ENCODE measurements around the gene ARHGAP24. TPM values are rescaled to one million over a fixed set of nuclear protein-coding genes. Genes with fewer than 3 reads are reported as not detected.

The ARHGAP24 gene
- total and polyA plus RNA-seq, 2 donors (not counting 1 experiment from before 2014, with no cell fraction given) = 48.4 to 141 TPM

DNA sequence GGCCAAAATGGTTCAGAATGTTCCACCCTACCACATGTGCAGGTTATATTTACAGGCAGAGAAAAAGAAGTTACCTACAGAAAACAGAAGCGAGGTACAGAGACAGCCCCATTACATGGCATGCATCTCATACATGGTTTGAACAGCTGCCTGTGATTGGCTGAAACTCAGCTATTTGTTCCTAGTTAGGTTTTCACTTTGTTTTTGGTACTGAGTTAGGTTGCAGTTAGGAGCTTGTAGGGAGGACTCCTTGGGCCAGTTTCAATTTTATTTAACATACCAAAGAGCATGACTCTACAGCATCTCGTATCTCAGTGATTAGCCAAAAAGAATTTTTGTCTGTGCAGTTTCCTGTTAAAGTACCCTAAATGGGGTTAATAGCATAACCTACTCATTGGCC is 492.9 kb downstream of the ARHGAP24 start:
- H3K27ac ChIP-seq (ENCODE audit: low read length in 2 of 2) = peak overlapping the region in 1 of 2 donors; percentile 28
- H4K20me1 ChIP-seq (ENCODE audit: control insufficient read depth, insufficient read depth, low read length, poor library complexity, severe bottlenecking) = peaks cover 3% of the 10 kb centered on the region
- intact Hi-C loops (cut with micrococcal nuclease) = loop anchor here (2.0 to 10.0 kb wide), 2 partner anchors 143 to 219 kb away; no protein-coding TSS in a partner anchor
- CTCF ChIA-PET = interaction anchor here (0.6 to 4.6 kb wide), 12 partner anchors 8 to 883 kb away, joined by 3 to 58 read pairs (median 4); no protein-coding TSS in a partner anchor
- POLR2A ChIA-PET = no interaction called here
- peaks cover 0 to 6% of the 10 kb centered on the region in 2 donors for H3K4me1 ChIP-seq (ENCODE audit: control insufficient read depth in 2 of 2, insufficient read depth in 2 of 2, low read length in 2 of 2)
- H3K9ac ChIP-seq (ENCODE audit: low read length) = no peak overlapping the region
- peaks cover 15% of the 10 kb centered on the region for H3K4me1 Mint-ChIP-seq
- H3K9me3 ChIP-seq (ENCODE audit: control extremely low read depth in 1 of 3, control insufficient read depth in 2 of 3, insufficient read depth in 1 of 3, low read length in 2 of 3) = peaks cover 4 to 6% (median 5%) of the 10 kb centered on the region in 3 donors
- peak overlapping the region; percentile 43 for H3K27ac Mint-ChIP-seq
- DNase-seq = no peak
- peaks cover 6 to 12% of the 10 kb centered on the region in 2 experiments for H3K36me3 ChIP-seq (replicated peaks in 1 of 2; ENCODE audit: control extremely low read depth in 1 of 2, control insufficient read depth in 1 of 2, extremely low read depth in 1 of 2, insufficient read depth in 2 of 2, low read length in 1 of 2)
- no peaks in the 10 kb centered on the region for H3K79me2 ChIP-seq (ENCODE audit: control insufficient read depth, insufficient read depth, low read length)
- ATAC-seq (ENCODE audit: low read depth) = no peak
- H3K4me2 ChIP-seq (replicated peaks; ENCODE audit: low read depth, low read length, poor library complexity, severe bottlenecking) = no peak overlapping the region
- H2AFZ ChIP-seq (ENCODE audit: insufficient read depth, low read depth, low read length, poor library complexity, severe bottlenecking) = no peak overlapping the region
- no peak overlapping the region for H3K4me3 ChIP-seq (ENCODE audit: control extremely low read depth in 1 of 5, extremely low read depth in 1 of 5, insufficient read depth in 1 of 5, low read depth in 2 of 5, low read length in 4 of 5)
- no peaks in the 10 kb centered on the region for H3K27me3 ChIP-seq (replicated peaks in 1 of 4; ENCODE audit: control extremely low read depth in 1 of 4, control insufficient read depth in 3 of 4, insufficient read depth in 4 of 4, low read length in 3 of 4)
- H3K9me3 Mint-ChIP-seq (ENCODE audit: insufficient read depth) = peaks cover 6% of the 10 kb centered on the region
- TF ChIP-seq, protein P1, sequence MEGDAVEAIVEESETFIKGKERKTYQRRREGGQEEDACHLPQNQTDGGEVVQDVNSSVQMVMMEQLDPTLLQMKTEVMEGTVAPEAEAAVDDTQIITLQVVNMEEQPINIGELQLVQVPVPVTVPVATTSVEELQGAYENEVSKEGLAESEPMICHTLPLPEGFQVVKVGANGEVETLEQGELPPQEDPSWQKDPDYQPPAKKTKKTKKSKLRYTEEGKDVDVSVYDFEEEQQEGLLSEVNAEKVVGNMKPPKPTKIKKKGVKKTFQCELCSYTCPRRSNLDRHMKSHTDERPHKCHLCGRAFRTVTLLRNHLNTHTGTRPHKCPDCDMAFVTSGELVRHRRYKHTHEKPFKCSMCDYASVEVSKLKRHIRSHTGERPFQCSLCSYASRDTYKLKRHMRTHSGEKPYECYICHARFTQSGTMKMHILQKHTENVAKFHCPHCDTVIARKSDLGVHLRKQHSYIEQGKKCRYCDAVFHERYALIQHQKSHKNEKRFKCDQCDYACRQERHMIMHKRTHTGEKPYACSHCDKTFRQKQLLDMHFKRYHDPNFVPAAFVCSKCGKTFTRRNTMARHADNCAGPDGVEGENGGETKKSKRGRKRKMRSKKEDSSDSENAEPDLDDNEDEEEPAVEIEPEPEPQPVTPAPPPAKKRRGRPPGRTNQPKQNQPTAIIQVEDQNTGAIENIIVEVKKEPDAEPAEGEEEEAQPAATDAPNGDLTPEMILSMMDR (IDR thresholded peaks at IDR 0.05) = no peak
- no peak for TF ChIP-seq EZH2 (IDR thresholded peaks at IDR 0.05; ENCODE audit: borderline replicate concordance, insufficient read depth, low read depth, low read length, poor library complexity, severe bottlenecking)
- no peak overlapping the region for H3K4me3 Mint-ChIP-seq
- no peaks in the 10 kb centered on the region for H3K27me3 Mint-ChIP-seq
- no CpG with 5 or more reads among the region's 2 CpGs for WGBS (ENCODE audit: insufficient coverage)

DNA sequence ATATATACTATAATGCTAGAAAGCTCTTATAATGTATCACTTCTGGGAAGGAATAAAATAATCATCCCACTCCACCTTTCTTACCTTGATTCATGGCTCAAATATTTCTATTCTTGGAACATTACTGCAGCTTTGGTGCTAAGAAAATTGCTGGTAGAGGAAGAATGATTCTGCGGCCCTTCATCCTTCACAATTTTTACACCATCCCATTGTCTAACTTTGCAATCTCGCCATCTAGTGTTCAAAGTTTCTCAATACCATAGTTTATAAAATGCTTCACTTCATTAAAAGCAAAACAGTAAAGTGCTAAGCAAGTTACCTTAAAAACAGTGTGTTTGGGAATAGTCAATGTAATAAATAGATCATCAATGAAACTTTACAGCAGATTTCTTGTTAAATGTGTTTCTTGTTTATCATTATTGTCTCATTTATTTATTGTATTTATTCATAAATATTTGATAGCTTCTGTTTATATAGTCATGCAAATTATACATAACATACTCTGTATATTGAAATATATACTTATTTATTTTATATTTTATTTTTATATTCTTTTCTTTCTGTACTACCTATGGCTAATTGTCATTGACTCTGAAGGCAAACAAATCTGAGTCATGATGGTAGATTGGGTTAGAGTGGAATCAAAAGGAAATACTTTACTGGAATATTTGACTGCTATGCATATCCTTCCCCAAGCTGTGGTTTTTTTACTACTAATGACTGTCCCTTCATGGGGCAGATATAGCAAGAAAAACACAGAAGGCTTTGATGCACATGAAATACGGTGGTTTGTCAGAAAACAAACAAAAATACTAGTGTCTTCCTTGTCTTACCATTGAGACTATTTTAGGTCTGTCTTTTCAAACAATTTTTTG is 494.2 kb downstream of the ARHGAP24 start:
- ChIA-PET CTCF (interaction anchor here (0.7 to 4.6 kb wide), 27 partner anchors 13 to 885 kb away, joined by 3 to 58 read pairs (median 4); no protein-coding TSS in a partner anchor), POLR2A (no interaction called here)
- peaks cover 5 to 20% of the 10 kb centered on the region in 2 experiments for H3K36me3 ChIP-seq (replicated peaks in 1 of 2; ENCODE audit: control extremely low read depth in 1 of 2, control insufficient read depth in 1 of 2, extremely low read depth in 1 of 2, insufficient read depth in 2 of 2, low read length in 1 of 2)
- no peak overlapping the region for H3K27ac Mint-ChIP-seq
- no peaks in the 10 kb centered on the region for H3K27me3 Mint-ChIP-seq
- H3K4me3 ChIP-seq (ENCODE audit: control extremely low read depth in 1 of 5, extremely low read depth in 1 of 5, insufficient read depth in 1 of 5, low read depth in 2 of 5, low read length in 4 of 5) = no peak overlapping the region
- peaks cover 6% of the 10 kb centered on the region for H3K9me3 Mint-ChIP-seq (ENCODE audit: insufficient read depth)
- H2AFZ ChIP-seq (ENCODE audit: insufficient read depth, low read depth, low read length, poor library complexity, severe bottlenecking) = no peak overlapping the region
- no peaks in the 10 kb centered on the region for H3K79me2 ChIP-seq (ENCODE audit: control insufficient read depth, insufficient read depth, low read length)
- TF ChIP-seq, protein P1 (IDR thresholded peaks at IDR 0.05) = peak; percentile 75
- TF ChIP-seq EZH2 (IDR thresholded peaks at IDR 0.05; ENCODE audit: borderline replicate concordance, insufficient read depth, low read depth, low read length, poor library complexity, severe bottlenecking) = no peak
- DNase-seq (peak; percentile 66), ATAC-seq (ENCODE audit: low read depth) (peak; percentile 28)
- no CpG with 5 or more reads among the region's 3 CpGs for WGBS (ENCODE audit: insufficient coverage)
- no peak overlapping the region for H3K27ac ChIP-seq (ENCODE audit: low read length in 2 of 2)
- H3K4me3 Mint-ChIP-seq = no peak overlapping the region
- H3K4me1 ChIP-seq (ENCODE audit: control insufficient read depth in 2 of 2, insufficient read depth in 2 of 2, low read length in 2 of 2) = peaks cover 0 to 6% of the 10 kb centered on the region in 2 donors
- peaks cover 3% of the 10 kb centered on the region for H4K20me1 ChIP-seq (ENCODE audit: control insufficient read depth, insufficient read depth, low read length, poor library complexity, severe bottlenecking)
- H3K9ac ChIP-seq (ENCODE audit: low read length) = no peak overlapping the region
- intact Hi-C loops (cut with micrococcal nuclease) = loop anchor here (1.0 to 10.0 kb wide), 5 partner anchors 144 to 885 kb away; no protein-coding TSS in a partner anchor
- H3K27me3 ChIP-seq (replicated peaks in 1 of 4; ENCODE audit: control extremely low read depth in 1 of 4, control insufficient read depth in 3 of 4, insufficient read depth in 4 of 4, low read length in 3 of 4) = no peaks in the 10 kb centered on the region
- H3K9me3 ChIP-seq (ENCODE audit: control extremely low read depth in 1 of 3, control insufficient read depth in 2 of 3, insufficient read depth in 1 of 3, low read length in 2 of 3) = peaks cover 4 to 6% (median 5%) of the 10 kb centered on the region in 3 donors
- H3K4me2 ChIP-seq (replicated peaks; ENCODE audit: low read depth, low read length, poor library complexity, severe bottlenecking) = no peak overlapping the region
- peaks cover 15% of the 10 kb centered on the region for H3K4me1 Mint-ChIP-seq
